Liver (tissue), 9 donors: ENCODE measurements around the gene FBP1. TPM values are rescaled to one million over a fixed set of nuclear protein-coding genes. Genes with fewer than 3 reads are reported as not detected.

Source experiments
- DNase-seq: peaks from one replicate; pipeline ENCODE4 v3.0.0-alpha.2; 2017; ENCODE audit warnings: low spot score
- H3K27ac ChIP-seq, 2 donors: one replicate each; pipeline ENCODE4 v1.7.0; 2013; ENCODE audit warnings: inconsistent platforms in 2 of 2, low read length in 2 of 2, control low read depth in 1 of 2, low read depth in 1 of 2, mild to moderate bottlenecking in 1 of 2
- H3K27me3 ChIP-seq, 4 donors: one replicate each; pipeline versions ENCODE4 v1.6.1 to v1.7.0; 2013; ENCODE audit warnings: low read length in 3 of 4, inconsistent platforms in 1 of 4, mild to moderate bottlenecking in 1 of 4, moderate library complexity in 1 of 4; ENCODE audit not compliant: control insufficient read depth in 4 of 4, insufficient read depth in 4 of 4
- H3K36me3 ChIP-seq, 4 donors: one replicate each; pipeline versions ENCODE4 v1.6.1 to v1.7.0; 2013; ENCODE audit warnings: low read length in 3 of 4, mild to moderate bottlenecking in 3 of 4, low read depth in 1 of 4, moderate library complexity in 1 of 4; ENCODE audit not compliant: control insufficient read depth in 4 of 4, insufficient read depth in 3 of 4
- H3K4me1 ChIP-seq, 4 donors: one replicate each; pipeline versions ENCODE4 v1.6.1 to v1.7.0; 2013; ENCODE audit warnings: low read length in 3 of 4, mild to moderate bottlenecking in 3 of 4, moderate library complexity in 1 of 4; ENCODE audit not compliant: control insufficient read depth in 4 of 4, insufficient read depth in 4 of 4
- H3K4me3 ChIP-seq, 3 donors: one replicate each; pipeline versions ENCODE4 v1.6.1 to v1.7.0; 2013; ENCODE audit warnings: low read length in 3 of 3, control low read depth in 1 of 3, low read depth in 1 of 3, mild to moderate bottlenecking in 1 of 3
- H3K9ac ChIP-seq, 2 donors: one replicate each; pipeline ENCODE4 v1.7.0; 2013; ENCODE audit warnings: low read length in 2 of 2, mild to moderate bottlenecking in 2 of 2, moderate library complexity in 2 of 2, control low read depth in 1 of 2, low read depth in 1 of 2
- H3K9me3 ChIP-seq, 4 donors: one replicate each; pipeline versions ENCODE4 v1.6.1 to v1.7.0; 2013; ENCODE audit warnings: low read length in 3 of 4; ENCODE audit not compliant: control insufficient read depth in 4 of 4
- ATF3 ChIP-seq: IDR thresholded peaks from 2 replicates; pipeline ENCODE4 v1.6.1; 2016; ENCODE audit warnings: antibody characterized with exemption
- CTCF ChIP-seq: fragments of 150-350 bp; IDR thresholded peaks from 2 replicates; pipeline ENCODE4 v1.5.1; 2017; ENCODE audit warnings: improper control_type of control experiment, low read depth, low read length; ENCODE audit not compliant: missing input control
- EGR1 ChIP-seq, 2 donors: IDR thresholded peaks; 2 replicates each; pipeline ENCODE4 v1.6.1; 2016 to 2018; ENCODE audit warnings: antibody characterized with exemption in 2 of 2, low read depth in 2 of 2
- FOXA1 ChIP-seq: IDR thresholded peaks from 2 replicates; pipeline ENCODE4 v1.6.1; 2016; ENCODE audit warnings: antibody characterized with exemption
- FOXA2 ChIP-seq: IDR thresholded peaks from 2 replicates; pipeline ENCODE4 v1.6.1; 2016; ENCODE audit warnings: antibody characterized with exemption
- GABPA ChIP-seq, 2 donors: IDR thresholded peaks in 1 of 2; conservative IDR thresholded peaks in 1 of 2; 2 replicates each; pipeline ENCODE4 v1.6.1; 2016; ENCODE audit warnings: antibody characterized with exemption in 2 of 2, mild to moderate bottlenecking in 1 of 2, moderate library complexity in 1 of 2
- HNF4A ChIP-seq, 2 donors: conservative IDR thresholded peaks; 2 replicates each; pipeline ENCODE4 v1.6.1; 2016; ENCODE audit warnings: antibody characterized with exemption in 2 of 2, mild to moderate bottlenecking in 2 of 2
- HNF4G ChIP-seq: IDR thresholded peaks from 2 replicates; pipeline ENCODE4 v1.6.1; 2016; ENCODE audit warnings: antibody characterized with exemption
- JUND ChIP-seq, 2 donors: IDR thresholded peaks; 2 replicates each; pipeline ENCODE4 v1.6.1; 2016; ENCODE audit warnings: antibody characterized with exemption in 2 of 2
- MAX ChIP-seq: IDR thresholded peaks from 2 replicates; pipeline ENCODE4 v1.6.1; 2016; ENCODE audit warnings: antibody characterized with exemption
- NR2F2 ChIP-seq: IDR thresholded peaks from 2 replicates; pipeline ENCODE4 v1.6.1; 2016; ENCODE audit warnings: antibody characterized with exemption
- RAD21 ChIP-seq, 2 donors: IDR thresholded peaks; 2 replicates each; pipeline ENCODE4 v1.6.1; 2016; ENCODE audit warnings: antibody characterized with exemption in 2 of 2, mild to moderate bottlenecking in 2 of 2
- REST ChIP-seq: IDR thresholded peaks from 2 replicates; pipeline ENCODE4 v1.6.1; 2016; ENCODE audit warnings: antibody characterized with exemption, mild to moderate bottlenecking
- RXRA ChIP-seq, 2 donors: IDR thresholded peaks; 2 replicates each; pipeline ENCODE4 v1.6.1; 2017 to 2018; ENCODE audit warnings: antibody characterized with exemption in 2 of 2, mild to moderate bottlenecking in 1 of 2
- SP1 ChIP-seq: IDR thresholded peaks from 2 replicates; pipeline ENCODE4 v1.6.1; 2018; ENCODE audit warnings: antibody characterized with exemption, mild to moderate bottlenecking
- TAF1 ChIP-seq: conservative IDR thresholded peaks from 2 replicates; pipeline ENCODE4 v1.6.1; 2016; ENCODE audit warnings: antibody characterized with exemption, mild to moderate bottlenecking
- YY1 ChIP-seq: IDR thresholded peaks from 2 replicates; pipeline ENCODE4 v1.6.1; 2016; ENCODE audit warnings: antibody characterized with exemption, mild to moderate bottlenecking
- ZBTB33 ChIP-seq: IDR thresholded peaks from 2 replicates; pipeline ENCODE4 v1.6.1; 2016; ENCODE audit warnings: antibody characterized with exemption
- WGBS: extraction: QIAGEN DNeasy Blood & Tissue Kit; methylation state at CpG from one replicate; pipeline ENCODE4 v1.1.7; 2013; 5-methylcytosine and 5-hydroxymethylcytosine counted together
- polyA plus RNA-seq, 2 donors: library from polyadenylated mRNA; stranded (reverse) in 1 of 2; unstranded in 1 of 2; fragments of 200-250 nt in 1 of 2; fragments of >200 nt in 1 of 2; fragmentation: Nextera tagmentation in 1 of 2; extraction: Ambion mirVana in 1 of 2; gene quantifications; one replicate each; pipeline versions ENCODE4 v1.2.1 to v1.2.3, GENCODE V29; 2013 to 2015
- total RNA-seq, 2 donors: library from RNA; depleted of rRNA; stranded (reverse); fragments of >200 nt; gene quantifications; one replicate each; pipeline ENCODE4 v1.2.3, GENCODE V29; 2014
- donor health status: healthy.
- donor health status: healthy.
- donor health status: healthy.
- donor health status: healthy.
- donor health status: healthy.

FBP1 gene
- total and polyA plus RNA-seq, 4 donors, result 27.8 to 574 (median 317) TPM

- peak overlapping the region; percentile 39 to 57 for H3K27ac ChIP-seq
- H3K4me3 ChIP-seq, result no peak overlapping the region
- TF ChIP-seq RAD21 (IDR thresholded peaks at IDR 0.05) (no peak), ATF3 (no peak), EGR1 (IDR thresholded peaks at IDR 0.05; ENCODE audit: low read depth in 2 of 2) (no peak), CTCF (no peak), FOXA2 (no peak), SP1 (no peak), YY1 (no peak), JUND (IDR thresholded peaks at IDR 0.05) (no peak), MAX (no peak), ZBTB33 (no peak), HNF4G (no peak), REST (no peak), GABPA (IDR thresholded peaks at IDR 0.05 in 1 of 2, conservative IDR thresholded peaks at IDR 0.05 in 1 of 2) (no peak), FOXA1 (no peak), HNF4A (conservative IDR thresholded peaks at IDR 0.05) (no peak), RXRA (IDR thresholded peaks at IDR 0.05) (no peak), TAF1 (no peak), NR2F2 (no peak)
- H3K9ac ChIP-seq, result no peak overlapping the region
- 0% methylated on average over 1 of the region's 1 CpG for WGBS
- no peaks in the 10 kb centered on the region for H3K27me3 ChIP-seq
- H3K36me3 ChIP-seq, result no peaks in the 10 kb centered on the region
- H3K9me3 ChIP-seq, result no peaks in the 10 kb centered on the region
- no peak for DNase-seq
- H3K4me1 ChIP-seq, result peaks cover 0 to 17% (median 13%) of the 10 kb centered on the region in 4 donors
These were observed 62.3 kb downstream of the FBP1 start for GRCh38 chr9:94577036-94577435.
